Left renal cortex interstitium (tissue), 4 donors: Measurements from ENCODE around the gene SLC43A3. TPM values are rescaled to one million over a fixed set of nuclear protein-coding genes. Genes with fewer than 3 reads are reported as not detected.
"Not testable (repeated sequence)": the region's sequence is repeated elsewhere in the genome, so short reads cannot be mapped to it uniquely, and the experiment has no call there.

Source experiments
- DNase-seq, 4 donors: peaks; one replicate each; pipeline ENCODE4 v3.0.0-alpha.2; 2013; ENCODE audit warnings: low read depth in 4 of 4, low spot score in 2 of 4, missing footprints in 1 of 4
- polyA plus RNA-seq, 4 donors: library from polyadenylated mRNA; unstranded; fragments of 120-200 nt; gene quantifications; one replicate each; pipeline ENCODE4 v1.2.1, GENCODE V29; 2013; ENCODE audit not compliant: insufficient read length in 4 of 4

Gene SLC43A3
- polyA plus RNA-seq, 4 donors: 19.8 to 24.7 (median 22.7) TPM

DNA sequence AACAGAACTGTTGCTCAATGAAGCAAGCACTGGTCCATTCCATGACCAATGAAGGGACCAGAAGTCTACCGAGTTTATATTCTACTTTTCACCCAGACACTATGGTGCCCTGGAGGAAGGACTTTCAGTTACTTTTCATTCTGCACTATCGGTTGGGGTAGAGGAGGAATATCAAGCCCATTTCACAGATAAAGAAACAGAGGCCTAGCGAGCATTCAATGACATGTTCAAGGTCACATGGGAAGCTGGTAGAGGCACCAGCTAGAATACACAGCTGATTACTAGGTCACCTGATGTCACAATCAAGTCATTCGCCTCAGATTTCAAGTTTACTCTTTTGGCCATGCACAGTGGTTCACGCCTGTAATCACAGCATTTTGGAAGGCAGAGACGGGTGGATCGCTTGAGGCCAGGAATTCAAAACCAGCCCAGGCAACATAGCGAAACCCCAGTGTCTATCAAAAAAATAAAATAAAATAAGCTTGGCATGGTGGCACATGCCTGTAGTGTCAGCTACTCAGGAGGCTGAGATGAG is 18.9 kb downstream of the SLC43A3 start:
- no peak for DNase-seq

- DNase-seq: no peak
Measured at GRCh38 chr11:57407010-57407920, 19.7 kb downstream of the SLC43A3 start.

- DNase-seq: no peak
Measured at GRCh38 chr11:57406337-57406904, 20.5 kb downstream of the SLC43A3 start.

DNA sequence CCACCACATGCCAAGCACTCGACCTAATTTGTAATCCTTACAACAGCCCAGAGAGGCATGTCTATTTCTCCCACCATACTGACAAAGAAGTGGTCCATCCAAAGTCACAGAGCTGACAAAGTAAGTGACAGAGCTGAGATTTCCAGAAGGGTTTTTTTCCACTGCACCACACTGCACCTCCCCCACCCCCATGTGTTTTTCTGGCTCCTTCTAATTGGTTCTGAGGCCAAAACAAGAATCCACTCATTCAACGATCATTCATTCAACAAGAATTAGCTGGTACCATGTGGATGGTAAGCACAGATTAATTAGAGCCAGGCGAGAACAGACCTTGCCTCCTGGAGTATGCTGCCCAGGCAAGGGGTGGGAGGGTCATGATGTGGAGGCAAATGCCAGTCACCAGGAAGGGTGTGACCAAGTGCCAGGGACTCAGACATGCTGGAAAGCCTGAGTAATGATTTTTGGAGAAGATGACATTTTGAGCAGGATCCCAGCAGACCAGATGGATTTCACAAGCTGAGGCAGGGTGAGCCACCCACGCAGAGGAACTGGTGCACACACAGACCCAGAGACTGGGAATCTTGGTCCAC is 21.6 kb downstream of the SLC43A3 start:
- DNase-seq: no peak

- no peak for DNase-seq
Measured at GRCh38 chr11:57403802-57404147, 23.1 kb downstream of the SLC43A3 start.

- DNase-seq: not testable (repeated sequence)
Measured at GRCh38 chr11:57403003-57403801, 23.7 kb downstream of the SLC43A3 start.

- DNase-seq: no peak
Measured at GRCh38 chr11:57402188-57403002, 24.5 kb downstream of the SLC43A3 start.

DNA sequence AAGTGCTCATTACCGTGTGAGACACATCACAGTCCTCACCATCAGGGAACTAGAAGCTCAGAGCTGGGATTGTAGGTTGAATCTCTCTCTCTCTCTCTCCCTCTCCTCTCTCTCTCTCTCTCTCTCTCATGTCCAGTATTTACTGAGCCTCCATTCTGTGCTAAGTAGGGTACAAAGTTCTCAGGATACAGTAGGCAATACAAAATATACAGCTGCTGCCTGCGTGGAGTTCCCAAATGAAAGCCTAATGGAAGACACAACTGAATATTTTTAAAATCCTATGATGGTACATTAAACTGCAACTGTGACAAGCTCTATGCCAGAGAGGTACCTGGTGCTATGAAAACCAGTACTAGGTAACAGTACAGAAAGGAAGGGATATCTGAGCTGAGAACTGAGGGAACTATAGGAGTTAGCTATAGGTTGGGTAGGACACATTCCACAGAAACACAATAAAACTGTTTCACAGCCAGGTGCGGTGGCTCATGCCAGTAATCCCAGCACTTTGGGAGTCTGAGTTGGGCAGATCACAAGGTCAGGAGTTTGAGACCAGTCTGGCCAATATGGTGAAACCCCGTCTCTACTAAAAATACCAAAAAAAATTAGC is 26.8 kb downstream of the SLC43A3 start:
- no peak for DNase-seq

GRCh38 chr11:57399221-57399620 is 27.7 kb downstream of the SLC43A3 start:
- no peak for DNase-seq

- DNase-seq: no peak
Measured at GRCh38 chr11:57397394-57397990, 29.4 kb downstream of the SLC43A3 start.

- no peak for DNase-seq
Measured at GRCh38 chr11:57396744-57397143, 30.2 kb downstream of the SLC43A3 start.

DNA sequence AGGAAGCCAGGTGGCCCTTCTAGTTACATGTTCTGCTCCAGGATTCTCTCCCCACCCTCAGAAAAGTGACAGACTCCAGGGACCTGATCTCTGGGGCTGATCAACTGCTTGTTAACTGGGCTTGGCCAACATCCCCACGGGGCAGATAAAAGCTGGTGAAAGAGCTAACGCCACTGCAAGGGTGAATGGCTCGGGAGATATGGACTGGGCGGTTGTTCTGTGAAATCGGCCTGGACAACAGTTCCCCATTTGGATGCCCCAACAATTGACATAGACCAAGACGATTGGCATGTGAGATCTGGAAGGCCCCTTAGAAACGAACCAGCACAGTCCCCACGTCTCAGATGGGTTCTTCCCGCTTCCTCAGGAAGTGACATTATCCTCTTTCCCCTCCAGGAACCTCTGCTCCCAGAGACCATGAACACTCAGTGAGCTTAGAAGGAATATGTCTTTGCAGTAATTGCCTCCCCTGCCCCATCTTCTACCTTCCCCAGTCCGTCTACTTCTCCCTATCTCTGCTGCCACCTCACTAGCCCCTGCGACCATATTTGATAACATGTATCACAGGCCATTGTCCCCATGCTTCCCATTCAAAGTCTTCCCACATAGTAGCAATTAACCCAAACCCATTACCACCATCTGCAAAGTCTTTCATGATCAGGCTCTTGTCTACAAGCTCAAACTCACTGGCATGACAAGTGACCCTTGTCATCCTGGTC is 30.9 kb downstream of the SLC43A3 start:
- DNase-seq: no peak

DNA sequence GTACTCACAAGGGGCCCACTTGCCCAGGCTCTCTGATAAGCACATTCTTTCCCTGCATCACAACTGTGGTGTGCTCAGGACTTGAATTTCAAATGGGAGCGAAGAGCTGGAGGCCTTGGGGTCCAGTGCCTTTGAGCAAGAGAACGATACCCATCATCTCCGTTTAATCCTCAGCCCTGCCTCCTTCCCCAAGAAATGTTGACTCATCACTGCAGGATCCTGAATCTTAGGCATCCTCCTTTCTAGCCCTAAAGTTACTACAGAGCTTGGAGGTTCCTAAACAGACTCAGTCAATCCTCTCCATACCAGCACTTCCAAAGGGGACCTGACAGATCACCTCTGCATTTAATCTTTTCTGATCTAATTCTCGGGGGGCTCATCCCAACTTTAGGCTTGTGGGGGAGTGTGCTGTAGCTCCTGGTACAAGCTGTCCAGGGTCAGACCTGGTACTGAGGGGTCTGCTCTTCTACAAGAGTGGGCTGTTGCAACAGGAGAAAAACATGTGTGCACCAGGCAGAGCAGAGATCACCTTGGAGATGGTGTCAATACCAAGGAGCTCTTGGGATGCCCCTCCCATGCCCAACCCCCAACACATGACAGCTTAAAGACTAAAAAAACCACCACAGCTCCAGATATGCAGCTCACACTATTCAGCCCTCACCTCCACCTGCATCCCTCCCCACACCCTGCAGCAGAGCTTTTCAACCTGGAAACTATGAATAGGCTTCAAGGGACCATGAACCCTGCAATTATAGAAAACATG is 32.5 kb downstream of the SLC43A3 start:
- no peak for DNase-seq

GRCh38 chr11:57392763-57393105 is 34.2 kb downstream of the SLC43A3 start:
- DNase-seq: no peak

DNA sequence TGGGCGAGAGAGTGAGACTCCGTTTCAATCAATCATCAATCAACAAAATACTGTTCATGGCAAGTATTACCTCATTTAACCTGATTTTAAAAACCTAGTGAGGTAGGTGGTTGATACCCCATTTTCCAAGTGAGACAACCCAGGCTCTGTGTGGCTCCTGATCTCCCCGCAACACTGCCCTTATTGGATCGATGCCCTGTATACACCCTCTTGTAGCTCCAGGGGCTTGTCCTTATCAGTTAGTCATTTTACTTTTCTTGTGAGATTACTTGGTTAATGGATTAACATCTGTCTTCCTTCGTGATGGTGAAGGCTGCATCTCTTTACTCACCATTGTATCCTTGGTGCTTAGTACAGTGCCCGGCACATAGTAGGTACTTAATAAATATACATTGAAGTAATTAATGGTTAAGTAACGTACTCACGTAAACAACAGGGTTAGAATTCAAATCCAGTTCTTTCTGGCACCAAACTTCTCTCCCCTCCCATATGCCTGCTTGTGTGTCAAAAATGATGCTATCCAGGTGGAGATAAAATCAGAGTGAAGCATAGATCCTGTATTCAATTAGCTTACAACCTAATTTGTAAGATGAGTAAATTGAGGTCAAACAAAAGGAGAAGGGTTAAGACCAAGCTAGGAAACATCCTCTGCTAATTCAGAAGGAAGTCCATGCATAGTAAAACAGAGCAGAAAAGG is 34.7 kb downstream of the SLC43A3 start:
- DNase-seq: no peak

DNA sequence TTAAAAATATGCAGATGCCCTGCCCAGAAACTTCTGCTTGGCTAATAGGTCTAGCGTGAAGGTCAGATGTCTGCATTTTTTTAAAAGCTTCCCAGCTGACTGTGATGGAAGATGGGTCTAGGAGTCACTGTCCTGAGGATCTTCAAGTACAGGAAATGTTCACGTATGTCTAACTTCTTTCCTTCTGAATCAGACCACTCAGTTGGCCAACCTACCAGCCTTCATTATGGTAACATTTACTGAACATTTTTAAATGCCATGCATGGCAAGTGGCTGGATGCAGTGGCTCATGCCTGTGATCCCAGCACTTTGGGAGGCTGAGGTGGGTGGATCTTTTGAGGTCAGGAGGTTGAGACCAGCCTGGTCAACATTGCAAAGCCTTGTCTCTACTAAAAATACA is 35.4 kb downstream of the SLC43A3 start:
- no peak for DNase-seq

GRCh38 chr11:57391111-57391510 is 35.8 kb downstream of the SLC43A3 start:
- no peak for DNase-seq
